Liver (tissue), 9 donors: Measurements from ENCODE around the gene COL23A1. TPM values are rescaled to one million over a fixed set of nuclear protein-coding genes. Genes with fewer than 3 reads are reported as not detected.

Experiments
- DNase-seq: peaks from one replicate; pipeline ENCODE4 v3.0.0-alpha.2; 2017; ENCODE audit warnings: low spot score
- H3K27ac ChIP-seq, 2 donors: one replicate each; pipeline ENCODE4 v1.7.0; 2013; ENCODE audit warnings: inconsistent platforms in 2 of 2, low read length in 2 of 2, control low read depth in 1 of 2, low read depth in 1 of 2, mild to moderate bottlenecking in 1 of 2
- H3K27me3 ChIP-seq, 4 donors: one replicate each; pipeline versions ENCODE4 v1.6.1 to v1.7.0; 2013; ENCODE audit warnings: low read length in 3 of 4, inconsistent platforms in 1 of 4, mild to moderate bottlenecking in 1 of 4, moderate library complexity in 1 of 4; ENCODE audit not compliant: control insufficient read depth in 4 of 4, insufficient read depth in 4 of 4
- H3K36me3 ChIP-seq, 4 donors: one replicate each; pipeline versions ENCODE4 v1.6.1 to v1.7.0; 2013; ENCODE audit warnings: low read length in 3 of 4, mild to moderate bottlenecking in 3 of 4, low read depth in 1 of 4, moderate library complexity in 1 of 4; ENCODE audit not compliant: control insufficient read depth in 4 of 4, insufficient read depth in 3 of 4
- H3K4me1 ChIP-seq, 4 donors: one replicate each; pipeline versions ENCODE4 v1.6.1 to v1.7.0; 2013; ENCODE audit warnings: low read length in 3 of 4, mild to moderate bottlenecking in 3 of 4, moderate library complexity in 1 of 4; ENCODE audit not compliant: control insufficient read depth in 4 of 4, insufficient read depth in 4 of 4
- H3K4me3 ChIP-seq, 3 donors: one replicate each; pipeline versions ENCODE4 v1.6.1 to v1.7.0; 2013; ENCODE audit warnings: low read length in 3 of 3, control low read depth in 1 of 3, low read depth in 1 of 3, mild to moderate bottlenecking in 1 of 3
- H3K9ac ChIP-seq, 2 donors: one replicate each; pipeline ENCODE4 v1.7.0; 2013; ENCODE audit warnings: low read length in 2 of 2, mild to moderate bottlenecking in 2 of 2, moderate library complexity in 2 of 2, control low read depth in 1 of 2, low read depth in 1 of 2
- H3K9me3 ChIP-seq, 4 donors: one replicate each; pipeline versions ENCODE4 v1.6.1 to v1.7.0; 2013; ENCODE audit warnings: low read length in 3 of 4; ENCODE audit not compliant: control insufficient read depth in 4 of 4
- CTCF ChIP-seq: fragments of 150-350 bp; IDR thresholded peaks from 2 replicates; pipeline ENCODE4 v1.5.1; 2017; ENCODE audit warnings: improper control_type of control experiment, low read depth, low read length; ENCODE audit not compliant: missing input control
- EGR1 ChIP-seq, 2 donors: IDR thresholded peaks; 2 replicates each; pipeline ENCODE4 v1.6.1; 2016 to 2018; ENCODE audit warnings: antibody characterized with exemption in 2 of 2, low read depth in 2 of 2
- FOXA1 ChIP-seq: IDR thresholded peaks from 2 replicates; pipeline ENCODE4 v1.6.1; 2016; ENCODE audit warnings: antibody characterized with exemption
- FOXA2 ChIP-seq: IDR thresholded peaks from 2 replicates; pipeline ENCODE4 v1.6.1; 2016; ENCODE audit warnings: antibody characterized with exemption
- GABPA ChIP-seq, 2 donors: IDR thresholded peaks in 1 of 2; conservative IDR thresholded peaks in 1 of 2; 2 replicates each; pipeline ENCODE4 v1.6.1; 2016; ENCODE audit warnings: antibody characterized with exemption in 2 of 2, mild to moderate bottlenecking in 1 of 2, moderate library complexity in 1 of 2
- HNF4A ChIP-seq, 2 donors: conservative IDR thresholded peaks; 2 replicates each; pipeline ENCODE4 v1.6.1; 2016; ENCODE audit warnings: antibody characterized with exemption in 2 of 2, mild to moderate bottlenecking in 2 of 2
- HNF4G ChIP-seq: IDR thresholded peaks from 2 replicates; pipeline ENCODE4 v1.6.1; 2016; ENCODE audit warnings: antibody characterized with exemption
- JUND ChIP-seq, 2 donors: IDR thresholded peaks; 2 replicates each; pipeline ENCODE4 v1.6.1; 2016; ENCODE audit warnings: antibody characterized with exemption in 2 of 2
- NR2F2 ChIP-seq: IDR thresholded peaks from 2 replicates; pipeline ENCODE4 v1.6.1; 2016; ENCODE audit warnings: antibody characterized with exemption
- RAD21 ChIP-seq, 2 donors: IDR thresholded peaks; 2 replicates each; pipeline ENCODE4 v1.6.1; 2016; ENCODE audit warnings: antibody characterized with exemption in 2 of 2, mild to moderate bottlenecking in 2 of 2
- REST ChIP-seq: IDR thresholded peaks from 2 replicates; pipeline ENCODE4 v1.6.1; 2016; ENCODE audit warnings: antibody characterized with exemption, mild to moderate bottlenecking
- RXRA ChIP-seq, 2 donors: IDR thresholded peaks; 2 replicates each; pipeline ENCODE4 v1.6.1; 2017 to 2018; ENCODE audit warnings: antibody characterized with exemption in 2 of 2, mild to moderate bottlenecking in 1 of 2
- SP1 ChIP-seq: IDR thresholded peaks from 2 replicates; pipeline ENCODE4 v1.6.1; 2018; ENCODE audit warnings: antibody characterized with exemption, mild to moderate bottlenecking
- TAF1 ChIP-seq: conservative IDR thresholded peaks from 2 replicates; pipeline ENCODE4 v1.6.1; 2016; ENCODE audit warnings: antibody characterized with exemption, mild to moderate bottlenecking
- YY1 ChIP-seq: IDR thresholded peaks from 2 replicates; pipeline ENCODE4 v1.6.1; 2016; ENCODE audit warnings: antibody characterized with exemption, mild to moderate bottlenecking
- ZBTB33 ChIP-seq: IDR thresholded peaks from 2 replicates; pipeline ENCODE4 v1.6.1; 2016; ENCODE audit warnings: antibody characterized with exemption
- WGBS: extraction: QIAGEN DNeasy Blood & Tissue Kit; methylation state at CpG from one replicate; pipeline ENCODE4 v1.1.7; 2013; 5-methylcytosine and 5-hydroxymethylcytosine counted together
- polyA plus RNA-seq, 2 donors: library from polyadenylated mRNA; stranded (reverse) in 1 of 2; unstranded in 1 of 2; fragments of 200-250 nt in 1 of 2; fragments of >200 nt in 1 of 2; fragmentation: Nextera tagmentation in 1 of 2; extraction: Ambion mirVana in 1 of 2; gene quantifications; one replicate each; pipeline versions ENCODE4 v1.2.1 to v1.2.3, GENCODE V29; 2013 to 2015
- total RNA-seq, 2 donors: library from RNA; depleted of rRNA; stranded (reverse); fragments of >200 nt; gene quantifications; one replicate each; pipeline ENCODE4 v1.2.3, GENCODE V29; 2014
- donor health status: healthy.
- donor health status: healthy.
- donor health status: healthy.
- donor health status: healthy.
- donor health status: healthy.

COL23A1 gene
- total and polyA plus RNA-seq, 4 donors: 0.08 to 1.4 (median 0.27) TPM

GRCh38 chr5:178630475-178630930 lies 40.3 kb upstream of the COL23A1 start:
- Histone ChIP-seq H3K27ac (no peak overlapping the region), H3K4me1 (peaks cover 0 to 6% (median 4%) of the 10 kb centered on the region in 4 donors), H3K9ac (no peak overlapping the region), H3K27me3 (no peaks in the 10 kb centered on the region), H3K9me3 (peaks cover 0 to 3% (median 0%) of the 10 kb centered on the region in 4 donors), H3K36me3 (peaks cover 0 to 1% (median 0%) of the 10 kb centered on the region in 4 donors), H3K4me3 (no peak overlapping the region)
- 44% methylated on average over 4 of the region's 4 CpGs for WGBS
- no peak for DNase-seq
- TF ChIP-seq RXRA (IDR thresholded peaks at IDR 0.05) (no peak), CTCF (no peak), RAD21 (IDR thresholded peaks at IDR 0.05) (no peak), FOXA2 (no peak), HNF4A (conservative IDR thresholded peaks at IDR 0.05) (no peak), TAF1 (no peak), ZBTB33 (no peak), SP1 (no peak), JUND (IDR thresholded peaks at IDR 0.05) (no peak), NR2F2 (no peak), GABPA (IDR thresholded peaks at IDR 0.05 in 1 of 2, conservative IDR thresholded peaks at IDR 0.05 in 1 of 2) (no peak), YY1 (no peak)

GRCh38 chr5:178627259-178627598 lies 37.0 kb upstream of the COL23A1 start:
- H3K36me3 ChIP-seq: peaks cover 0 to 10% (median 7%) of the 10 kb centered on the region in 4 donors
- H3K27ac ChIP-seq: peak overlapping the region in 1 of 2 donors; percentile 63
- DNase-seq: no peak
- H3K9me3 ChIP-seq: no peaks in the 10 kb centered on the region
- H3K9ac ChIP-seq: no peak overlapping the region
- no peak for TF ChIP-seq FOXA2
- TF ChIP-seq ZBTB33: no peak
- TF ChIP-seq REST: no peak
- TF ChIP-seq RXRA (IDR thresholded peaks at IDR 0.05): no peak
- TF ChIP-seq HNF4G: no peak
- no peak for TF ChIP-seq SP1
- no peak for TF ChIP-seq TAF1
- TF ChIP-seq FOXA1: no peak
- no peak for TF ChIP-seq CTCF
- TF ChIP-seq JUND (IDR thresholded peaks at IDR 0.05): no peak
- TF ChIP-seq EGR1 (IDR thresholded peaks at IDR 0.05; ENCODE audit: low read depth in 2 of 2): no peak
- TF ChIP-seq HNF4A (conservative IDR thresholded peaks at IDR 0.05): no peak
- no peak for TF ChIP-seq NR2F2
- peaks cover 3 to 25% (median 21%) of the 10 kb centered on the region in 4 donors for H3K4me1 ChIP-seq
- WGBS: 10% methylated on average over 20 of the region's 20 CpGs
- no peaks in the 10 kb centered on the region for H3K27me3 ChIP-seq
- H3K4me3 ChIP-seq: peak overlapping the region; percentile 61 to 80 (median 63)
